K562 (cell line): ENCODE results near the gene URB2. TPM values are rescaled to one million over a fixed set of nuclear protein-coding genes. Genes with fewer than 3 reads are reported as not detected.
"Not testable (repeated sequence)": the region's sequence is repeated elsewhere in the genome, so short reads cannot be mapped to it uniquely, and the experiment has no call there.

Experiments used
- ATAC-seq: fragments of 200-7000 bp; cut with Tn5 transposase; 3 replicates; pipeline ENCODE4 v1.9.1; 2020; ENCODE audit warnings: moderate library complexity
- BruUV-seq: library from RNA; stranded (reverse); fragments of 400-500 nt; replicated peaks from 2 replicates; lab custom pipeline; 2021; lab: Mats Ljungman, UMichigan
- CTCF ChIA-PET: fragments of 300-600 bp; formaldehyde crosslinking; extraction: SDS; loops from one replicate; lab custom pipeline; 2021; ENCODE audit warnings: low intra/inter-chr PET ratio; lab: Yijun Ruan, JAX
- POLR2A ChIA-PET: fragments of 300-600, 350-650 bp; sonication (Branson Sonifier 250); formaldehyde crosslinking; extraction: SDS; loops from one replicate; lab custom pipeline; 2021; ENCODE audit warnings: antibody characterized with exemption, inconsistent platforms; lab: Yijun Ruan, JAX
- DNase-seq, 4 experiments: peaks; one replicate each; pipeline versions ENCODE4 v3.0.0 to v3.0.0-alpha.2; 2011 to 2018; ENCODE audit warnings: low spot score in 3 of 4, mixed read lengths in 3 of 4; ENCODE audit errors: extremely low read depth in 1 of 4
- FAIRE-seq: peaks from 2 replicates; lab custom pipeline; 2011; peaks lifted over from hg19 to GRCh38; lab: Jason Lieb, UNC
- H2AFZ ChIP-seq: 2 replicates; pipeline ENCODE4 v1.6.0; 2011; ENCODE audit warnings: low read depth, low read length, control low read depth, inconsistent platforms
- H3K27ac ChIP-seq: fragments of 200-600 bp; 3 replicates; pipeline ENCODE4 v1.8.0; 2011; ENCODE audit warnings: low read depth, mild to moderate bottlenecking, control low read depth, inconsistent platforms, low read length, moderate library complexity, mixed read lengths; ENCODE audit errors: extremely low read depth
- H3K27me3 ChIP-seq, 2 experiments: fragments of 300-600 bp in 1 of 2; 2 replicates in 1 of 2; 3 replicates in 1 of 2; pipeline versions ENCODE4 v1.6.0 to v1.8.0; 2011; ENCODE audit warnings: inconsistent platforms in 2 of 2, low read length in 2 of 2, mild to moderate bottlenecking in 1 of 2, mixed read lengths in 1 of 2, moderate library complexity in 1 of 2; ENCODE audit not compliant: control insufficient read depth in 2 of 2, insufficient read depth in 2 of 2
- H3K36me3 ChIP-seq: fragments of 300-600 bp; 3 replicates; pipeline ENCODE4 v1.8.0; 2011; ENCODE audit warnings: mild to moderate bottlenecking, low read length, inconsistent platforms; ENCODE audit not compliant: control insufficient read depth, insufficient read depth
- H3K4me1 ChIP-seq, 2 experiments: fragments of 200-600 bp in 1 of 2; replicated peaks in 1 of 2; 2 replicates in 1 of 2; 3 replicates in 1 of 2; pipeline versions ENCODE4 v1.5.1 to v1.8.0; 2011; ENCODE audit warnings: inconsistent platforms in 2 of 2, low read length in 2 of 2, mild to moderate bottlenecking in 1 of 2, mixed read lengths in 1 of 2, moderate library complexity in 1 of 2; ENCODE audit not compliant: control insufficient read depth in 2 of 2, insufficient read depth in 2 of 2
- H3K4me2 ChIP-seq: 2 replicates; pipeline ENCODE4 v1.6.1; 2011; ENCODE audit warnings: low read length, control low read depth, inconsistent platforms, mixed read lengths; ENCODE audit not compliant: insufficient read depth
- H3K4me3 ChIP-seq: fragments of 200-600 bp; sonication (generic), shearing (Covaris generic); 2 replicates; pipeline ENCODE4 v1.5.1; 2016; ENCODE audit warnings: control low read depth, inconsistent platforms
- H3K79me2 ChIP-seq: fragments of 200-600 bp; 3 replicates; pipeline ENCODE4 v1.8.0; 2011; ENCODE audit warnings: low read length, inconsistent platforms; ENCODE audit not compliant: control insufficient read depth, insufficient read depth
- H3K9ac ChIP-seq, 2 experiments: 2 replicates each; pipeline versions ENCODE4 v1.6.0 to v1.6.1; 2011; ENCODE audit warnings: low read depth in 2 of 2, low read length in 2 of 2, control low read depth in 1 of 2, inconsistent platforms in 1 of 2, mild to moderate bottlenecking in 1 of 2, mixed read lengths in 1 of 2; ENCODE audit not compliant: insufficient read depth in 1 of 2
- H3K9me1 ChIP-seq: one replicate; pipeline ENCODE4 v1.6.0; 2011; ENCODE audit warnings: inconsistent platforms, mild to moderate bottlenecking, low read length, moderate library complexity; ENCODE audit not compliant: control insufficient read depth, insufficient read depth
- H3K9me3 ChIP-seq: replicated peaks from 2 replicates; pipeline ENCODE4 v1.5.1; 2011; ENCODE audit warnings: low read depth, low read length, inconsistent platforms; ENCODE audit not compliant: control insufficient read depth, insufficient read depth
- H4K20me1 ChIP-seq: replicated peaks from 2 replicates; pipeline ENCODE4 v1.6.1; 2011; ENCODE audit warnings: low read length, inconsistent platforms, mixed read lengths; ENCODE audit not compliant: control insufficient read depth, insufficient read depth
- BHLHE40 ChIP-seq: IDR thresholded peaks from 2 replicates; pipeline ENCODE4 v1.6.1; 2011; ENCODE audit warnings: low read length, improper control_type of control experiment
- ETV5 ChIP-seq: sonication (generic); formaldehyde crosslinking; IDR thresholded peaks from 2 replicates; pipeline ENCODE4 v1.4.0; 2020; ENCODE audit warnings: low read depth, mild to moderate bottlenecking, missing genetic modification reagents
- ZFPM2 ChIP-seq: fragments of 250-450 bp; sonication (Bioruptor Pico); IDR thresholded peaks from 2 replicates; pipeline ENCODE4 v1.5.1; 2022; ENCODE audit warnings: mild to moderate bottlenecking
- ZNF121 ChIP-seq: sonication (generic); formaldehyde crosslinking; conservative IDR thresholded peaks from 2 replicates; pipeline ENCODE4 v1.8.0; 2022; ENCODE audit warnings: missing genetic modification reagents
- WGBS: fragments of 100-300 bp; shearing (Covaris generic); methylation state at CpG from one replicate; pipeline ENCODE4 v1.1.6; 2016; ENCODE audit warnings: low coverage, mixed read lengths; ENCODE audit not compliant: insufficient coverage; ENCODE audit errors: missing lambda C conversion rate; 5-methylcytosine and 5-hydroxymethylcytosine counted together
- in situ Hi-C: fragments of 300-500 bp; cut with MboI; formaldehyde crosslinking; loops from 4 replicates; pipeline ENCODE4 v1.15.0; 2018; ENCODE audit warnings: inconsistent platforms, mixed read lengths
- intact Hi-C: fragments of 100-400 bp; cut with micrococcal nuclease; formaldehyde crosslinking; loops from 2 replicates; pipeline ENCODE4 v1.14.2; 2022
- polyA plus RNA-seq, 8 experiments: library from polyadenylated mRNA; depleted of rRNA in 4 of 8; stranded (reverse) in 5 of 8; unstranded in 3 of 8; fragments of >200 nt; fragmentation: Nextera tagmentation in 2 of 8; fragmentation: Illumina TruSeq in 1 of 8; extraction: Ambion mirVana in 2 of 8; extraction: Trizol in 1 of 8; gene quantifications; 2 replicates each; pipeline versions ENCODE4 v1.2.1 to v1.2.3, GENCODE V29; 2011 to 2014; ENCODE audit warnings: inconsistent platforms in 1 of 8, missing spikeins in 1 of 8
- total RNA-seq, 7 experiments: library from RNA; depleted of rRNA in 6 of 7; stranded (reverse); fragments of >200 nt in 6 of 7; fragmentation: Illumina TruSeq in 2 of 7; extraction: Trizol in 2 of 7; gene quantifications; 2 replicates each; pipeline versions ENCODE4 v1.2.1 to v1.2.3, GENCODE V29; 2011 to 2021; ENCODE audit warnings: low replicate concordance in 1 of 7

URB2 gene
- total and polyA plus RNA-seq, 9 of the 15 experiments (the other 6 are each of a cell fraction or from before 2014, with no cell fraction given) = 2.8 to 28.3 (median 19.0) TPM

- DNase-seq, H3K4me1 ChIP-seq, H3K27me3 ChIP-seq, in situ Hi-C loops, intact Hi-C loops, H2AFZ ChIP-seq, H3K27ac ChIP-seq, BruUV-seq, H3K4me2 ChIP-seq, H3K9me1 ChIP-seq, FAIRE-seq, H3K9me3 ChIP-seq, H3K9ac ChIP-seq, CTCF ChIA-PET, H3K4me3 ChIP-seq, ATAC-seq, H4K20me1 ChIP-seq: not testable (repeated sequence)
- POLR2A ChIA-PET = interaction anchor here (1.2 kb wide), 1 partner anchor 39 kb away, joined by 3 read pairs; no protein-coding TSS in a partner anchor
- H3K79me2 ChIP-seq = peaks cover 13% of the 10 kb centered on the region; the same call in 1 of the 3 replicates
- peaks cover 48% of the 10 kb centered on the region for H3K36me3 ChIP-seq
- 95% methylated on average over 7 of the region's 7 CpGs for WGBS
These were observed 30.2 kb upstream of the URB2 start for GRCh38 chr1:229595876-229596275.

- Histone ChIP-seq H3K4me1 (peaks cover 0 to 4% of the 10 kb centered on the region in 2 experiments; a peak in 1 of 5 replicates), H3K4me3 (no peak overlapping the region), H3K4me2 (no peak overlapping the region), H3K9ac (no peak overlapping the region), H3K9me3 (no peaks in the 10 kb centered on the region), H3K36me3 (peaks cover 61% of the 10 kb centered on the region), H3K27me3 (no peaks in the 10 kb centered on the region), H3K79me2 (peaks cover 13% of the 10 kb centered on the region; the same call in 1 of the 3 replicates), H4K20me1 (no peaks in the 10 kb centered on the region; the same call in 1 of the 2 replicates), H3K9me1 (no peaks in the 10 kb centered on the region), H2AFZ (no peak overlapping the region), H3K27ac (no peak overlapping the region)
- CTCF ChIA-PET = no interaction called here
- 80% methylated on average over 7 of the region's 7 CpGs for WGBS
- no peak for FAIRE-seq
- ATAC-seq = no peak
- no peak for DNase-seq
- in situ Hi-C loops = no loop called here
- intact Hi-C loops = no loop called here
- BruUV-seq = no TSS peak
- POLR2A ChIA-PET = interaction anchor here (1.1 to 2.6 kb wide), 3 partner anchors 9 to 37 kb away, joined by 3 to 7 read pairs (median 4); no protein-coding TSS in a partner anchor
- TF ChIP-seq ZNF121 (peak; percentile 58; the same call in 1 of the 2 replicates), BHLHE40 (no peak), ZFPM2 (CRISPR knock-in tag) (no peak), ETV5 (no peak)
- TF ChIP-seq, all 486 proteins: peak for 1
These were observed 28.9 kb upstream of the URB2 start for GRCh38 chr1:229596925-229597699.
